Measurements from ENCODE around the gene SPOCK1. TPM values are rescaled to one million over a fixed set of nuclear protein-coding genes. Genes with fewer than 3 reads are reported as not detected.

SPOCK1 gene
- total RNA-seq, 2 experiments from 2014 or later, result 0.42 TPM; not detected in 1

DNA sequence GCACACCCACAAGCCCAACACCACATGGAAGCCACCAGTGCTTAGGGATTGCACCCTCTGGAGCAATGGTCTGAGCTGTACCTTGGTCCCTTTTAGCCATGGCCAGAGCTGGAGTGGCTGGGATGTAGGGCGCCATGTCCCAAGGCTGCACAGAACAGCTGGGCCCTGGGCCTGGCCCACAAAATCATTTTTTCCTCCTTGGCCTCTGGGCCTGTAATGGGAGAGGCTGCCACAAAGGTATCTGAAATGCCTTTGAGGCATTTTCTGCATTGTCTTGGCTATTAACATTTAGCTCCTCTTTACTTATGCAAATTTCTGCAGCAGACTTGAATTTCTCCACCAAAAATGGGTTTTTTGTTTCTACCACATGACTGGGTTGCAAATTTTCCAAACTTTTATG is 117.6 kb downstream of the SPOCK1 start:
- Mint-ChIP-seq H3K4me1 (ENCODE audit: low read depth) (no peaks in the 10 kb centered on the region), H3K27me3 (ENCODE audit: low read depth) (peaks cover 2% of the 10 kb centered on the region), H3K36me3 (ENCODE audit: low read depth) (no peaks in the 10 kb centered on the region), H3K4me3 (no peak overlapping the region), H3K27ac (no peak overlapping the region), H3K9me3 (peaks cover 18% of the 10 kb centered on the region)
- intact Hi-C loops (cut with micrococcal nuclease), result no loop called here
- CTCF ChIA-PET, result no interaction called here
- no peak for DNase-seq

DNA sequence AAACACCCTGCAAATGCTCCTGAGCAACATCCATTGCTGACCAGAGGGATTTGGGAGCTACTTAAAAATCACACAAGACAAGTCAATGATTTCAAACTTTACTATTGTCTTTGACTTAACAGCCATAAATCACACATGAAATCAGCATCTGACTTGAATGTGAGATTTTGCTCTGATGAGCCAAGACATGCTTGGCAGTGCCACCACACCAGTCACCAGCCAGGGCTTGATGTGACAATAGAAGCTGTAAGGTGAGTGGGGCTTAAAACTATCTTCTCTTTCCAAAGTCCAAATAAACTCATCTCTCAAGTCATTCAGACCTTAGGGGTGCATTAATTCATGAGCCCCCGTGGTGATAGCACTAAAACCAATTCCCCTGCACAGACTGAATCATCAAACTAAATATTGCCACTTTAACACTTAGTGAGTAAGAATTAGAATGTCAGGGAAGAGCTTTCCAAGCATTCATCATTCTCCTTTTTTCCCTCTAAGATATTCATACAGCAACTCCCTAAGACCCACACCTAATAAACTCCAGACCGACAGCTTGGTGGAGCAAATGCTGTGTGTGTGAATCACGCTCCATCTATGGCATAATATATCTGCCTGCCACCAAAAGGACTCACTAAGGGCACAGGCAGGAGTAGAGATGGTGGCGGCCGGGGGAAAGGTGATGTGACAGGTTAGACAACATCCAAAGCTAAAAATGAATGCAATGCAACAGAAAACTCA is 119.4 kb downstream of the SPOCK1 start:
- Mint-ChIP-seq H3K36me3 (ENCODE audit: low read depth) (no peaks in the 10 kb centered on the region), H3K4me3 (no peak overlapping the region), H3K27ac (no peak overlapping the region), H3K27me3 (ENCODE audit: low read depth) (peaks cover 2% of the 10 kb centered on the region), H3K9me3 (peaks cover 18% of the 10 kb centered on the region), H3K4me1 (ENCODE audit: low read depth) (no peaks in the 10 kb centered on the region)
- CTCF ChIA-PET, result no interaction called here
- intact Hi-C loops (cut with micrococcal nuclease), result no loop called here
- DNase-seq, result no peak

DNA sequence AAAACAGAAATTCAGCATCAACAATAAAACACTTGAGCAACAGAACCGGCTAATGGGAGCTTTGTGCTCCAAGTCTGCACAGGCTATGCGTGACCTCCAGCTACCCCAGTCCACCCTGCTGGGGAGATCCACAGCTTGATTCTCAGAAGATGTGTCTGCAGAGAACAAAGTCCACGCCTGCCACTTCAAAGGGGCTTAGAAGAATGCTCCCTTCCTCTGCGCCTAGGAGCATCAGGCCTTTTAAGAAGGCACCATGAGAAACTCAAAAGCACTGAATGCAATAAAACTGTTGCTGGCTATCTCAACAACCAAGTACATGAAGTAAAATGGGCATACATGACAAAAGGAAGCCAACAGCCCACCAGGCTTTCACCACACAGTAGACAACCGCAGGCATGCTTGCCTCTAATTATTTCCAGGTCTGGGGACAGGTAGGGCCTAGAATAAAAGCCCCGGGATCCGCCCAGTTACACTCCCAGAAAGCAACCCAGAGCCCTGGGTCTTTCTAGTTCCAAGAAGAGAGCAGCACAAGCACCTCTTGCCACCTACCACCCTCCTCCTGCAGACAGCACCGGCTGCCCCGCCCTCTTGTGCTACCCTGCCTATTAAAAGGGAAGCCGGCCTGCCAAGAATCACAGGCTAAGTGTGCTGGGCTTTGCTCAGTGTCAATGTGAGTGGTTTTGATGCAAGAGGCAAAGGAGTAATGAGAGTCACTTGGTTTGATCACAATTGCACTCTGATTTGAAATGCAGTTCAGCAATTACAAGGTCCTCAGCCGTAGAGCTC is 123.2 kb downstream of the SPOCK1 start:
- DNase-seq, result no peak
- Mint-ChIP-seq H3K4me1 (ENCODE audit: low read depth) (no peaks in the 10 kb centered on the region), H3K36me3 (ENCODE audit: low read depth) (no peaks in the 10 kb centered on the region), H3K9me3 (peaks cover 6% of the 10 kb centered on the region), H3K27ac (no peak overlapping the region), H3K27me3 (ENCODE audit: low read depth) (peaks cover 2% of the 10 kb centered on the region), H3K4me3 (no peak overlapping the region)
- CTCF ChIA-PET, result no interaction called here
- intact Hi-C loops (cut with micrococcal nuclease), result no loop called here

DNA sequence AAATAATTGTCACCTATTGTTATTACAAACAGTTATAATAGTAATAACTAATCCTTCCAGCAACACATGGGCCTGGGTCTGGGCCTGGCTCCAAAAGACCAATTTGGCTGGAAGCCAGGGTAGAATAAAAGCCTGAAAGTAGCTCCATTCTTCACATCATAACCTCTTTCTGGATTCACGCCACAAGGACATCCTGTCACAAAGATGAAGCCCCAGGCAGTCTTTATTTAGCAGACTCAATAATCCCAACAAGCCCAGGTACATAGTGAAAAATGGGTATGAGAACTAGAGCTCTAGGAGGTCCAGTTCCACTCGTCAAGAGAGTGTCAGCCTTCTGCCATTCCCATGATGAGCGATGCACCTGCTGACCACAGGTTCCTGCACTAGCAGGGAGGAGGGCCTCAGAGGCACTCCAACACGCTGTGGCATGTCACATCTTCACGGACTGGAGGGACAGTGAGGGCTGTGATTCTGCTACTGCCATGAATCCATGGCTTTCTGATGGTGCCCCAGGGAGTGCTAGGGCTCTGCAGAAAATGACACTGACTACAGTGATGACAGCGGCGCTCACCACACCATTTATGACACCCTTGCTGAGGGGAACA is 124.9 kb downstream of the SPOCK1 start:
- no peak for DNase-seq
- no peak overlapping the region for H3K4me3 Mint-ChIP-seq
- H3K4me1 Mint-ChIP-seq (ENCODE audit: low read depth), result no peaks in the 10 kb centered on the region
- intact Hi-C loops (cut with micrococcal nuclease), result no loop called here
- H3K9me3 Mint-ChIP-seq, result no peaks in the 10 kb centered on the region
- H3K36me3 Mint-ChIP-seq (ENCODE audit: low read depth), result no peaks in the 10 kb centered on the region
- CTCF ChIA-PET, result no interaction called here
- H3K27ac Mint-ChIP-seq, result no peak overlapping the region
- peaks cover 2% of the 10 kb centered on the region for H3K27me3 Mint-ChIP-seq (ENCODE audit: low read depth)

DNA sequence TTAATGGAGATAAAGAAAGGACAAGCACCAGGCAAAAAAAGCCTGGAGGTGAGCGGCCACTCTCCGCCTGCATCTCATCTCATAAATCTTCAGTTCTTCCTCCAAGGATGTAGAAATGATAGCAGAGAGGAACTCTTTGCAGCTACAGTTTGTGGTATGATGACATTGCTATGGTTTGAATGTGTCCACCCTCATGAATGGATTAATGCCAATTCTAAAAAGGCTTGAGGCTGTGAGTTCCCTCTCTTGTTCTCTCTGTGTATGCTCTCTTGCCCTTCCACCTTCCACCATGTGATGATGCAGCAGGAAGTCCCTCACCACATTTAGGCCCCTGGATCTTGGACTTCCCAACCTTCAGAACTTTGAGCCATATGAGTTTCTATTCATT is 126.4 kb downstream of the SPOCK1 start:
- intact Hi-C loops (cut with micrococcal nuclease), result no loop called here
- H3K27ac Mint-ChIP-seq, result no peak overlapping the region
- no peaks in the 10 kb centered on the region for H3K9me3 Mint-ChIP-seq
- CTCF ChIA-PET, result no interaction called here
- no peaks in the 10 kb centered on the region for H3K36me3 Mint-ChIP-seq (ENCODE audit: low read depth)
- H3K4me3 Mint-ChIP-seq, result no peak overlapping the region
- H3K4me1 Mint-ChIP-seq (ENCODE audit: low read depth), result no peaks in the 10 kb centered on the region
- DNase-seq, result no peak
- H3K27me3 Mint-ChIP-seq (ENCODE audit: low read depth), result peaks cover 2% of the 10 kb centered on the region

DNA sequence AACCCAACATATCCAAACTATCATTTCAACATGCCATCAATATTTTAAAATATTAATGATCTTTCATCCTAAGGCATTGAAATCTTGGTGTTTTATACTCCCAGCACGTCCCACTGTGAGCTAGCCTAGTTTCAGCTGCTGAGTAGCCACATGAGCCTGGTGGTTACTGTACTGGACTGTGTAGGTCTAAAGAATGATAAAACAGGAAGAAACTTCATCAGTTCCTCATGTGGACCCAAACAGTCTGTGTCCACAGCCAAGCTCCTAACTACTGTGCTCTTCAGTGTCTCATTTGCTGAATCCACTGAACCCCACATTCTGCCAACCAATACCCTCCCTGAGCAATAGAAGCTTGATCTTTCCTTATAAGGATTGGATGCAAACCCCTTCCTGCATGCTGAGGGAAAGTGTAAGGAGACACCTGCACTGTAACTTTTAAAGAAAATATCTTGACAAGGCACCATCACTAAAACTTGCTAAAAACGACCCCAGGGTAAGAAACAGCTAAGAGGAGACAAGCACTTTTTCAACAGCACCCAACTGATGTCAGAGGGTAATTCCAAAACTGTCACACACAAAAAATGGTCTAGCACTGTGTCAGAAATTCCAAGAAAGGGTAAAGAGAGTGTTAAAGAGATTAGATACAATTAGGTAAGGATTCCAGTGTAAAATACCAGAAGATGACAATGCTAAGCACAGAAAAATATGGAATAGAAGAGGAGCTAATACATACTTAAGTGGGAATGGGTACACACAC is 126.9 kb downstream of the SPOCK1 start:
- H3K4me1 Mint-ChIP-seq (ENCODE audit: low read depth), result no peaks in the 10 kb centered on the region
- H3K36me3 Mint-ChIP-seq (ENCODE audit: low read depth), result no peaks in the 10 kb centered on the region
- no peak overlapping the region for H3K4me3 Mint-ChIP-seq
- H3K27ac Mint-ChIP-seq, result no peak overlapping the region
- H3K9me3 Mint-ChIP-seq, result no peaks in the 10 kb centered on the region
- CTCF ChIA-PET, result no interaction called here
- intact Hi-C loops (cut with micrococcal nuclease), result no loop called here
- no peak for DNase-seq
- H3K27me3 Mint-ChIP-seq (ENCODE audit: low read depth), result no peaks in the 10 kb centered on the region

DNA sequence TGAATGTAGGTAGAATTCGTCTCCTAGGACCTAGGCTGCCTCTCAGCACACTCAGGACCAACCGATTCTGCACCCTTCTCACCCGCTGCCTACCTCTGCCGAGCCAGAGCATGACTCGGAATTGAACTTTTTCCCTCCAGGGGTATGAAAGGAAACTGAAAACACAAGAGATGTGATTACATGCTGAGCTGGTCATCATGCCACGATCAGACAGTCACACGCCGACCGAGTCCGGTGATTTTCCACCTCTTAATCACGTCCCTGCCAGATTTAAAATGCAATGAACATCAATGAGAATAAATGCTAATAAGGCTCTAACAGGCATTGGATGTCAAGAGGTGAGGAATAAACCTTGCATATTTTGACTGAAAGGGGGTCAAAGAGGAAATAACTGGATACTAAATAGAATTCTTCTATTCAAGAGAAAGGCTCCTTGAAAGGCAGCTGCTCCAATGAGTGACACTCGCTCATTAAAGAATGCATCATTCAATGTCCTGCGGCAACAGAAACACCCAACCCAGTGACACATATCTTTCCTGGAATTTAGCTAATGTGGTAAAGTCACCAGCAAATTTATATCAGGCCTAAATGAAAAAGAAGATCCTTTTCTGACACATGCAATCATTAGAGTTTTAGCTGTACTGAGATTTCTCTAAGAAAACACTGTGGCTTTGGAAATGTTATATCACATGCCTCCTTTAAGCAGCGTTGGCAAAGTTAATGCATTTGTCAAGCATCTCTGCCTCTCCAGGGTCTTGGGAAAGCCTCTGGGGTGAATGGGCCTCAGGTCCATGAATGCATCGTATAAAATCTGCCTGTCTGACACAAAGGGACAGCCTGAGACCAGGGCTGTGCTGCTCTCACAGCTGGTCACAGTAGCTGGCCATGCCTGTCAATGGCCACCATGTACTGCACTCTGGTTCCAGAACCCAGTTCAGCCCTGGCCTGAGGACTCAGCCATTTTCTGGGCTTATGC is 128.7 kb downstream of the SPOCK1 start:
- Mint-ChIP-seq H3K9me3 (no peaks in the 10 kb centered on the region), H3K27ac (no peak overlapping the region), H3K4me3 (no peak overlapping the region), H3K36me3 (ENCODE audit: low read depth) (no peaks in the 10 kb centered on the region), H3K27me3 (ENCODE audit: low read depth) (peaks cover 2% of the 10 kb centered on the region), H3K4me1 (ENCODE audit: low read depth) (no peaks in the 10 kb centered on the region)
- intact Hi-C loops (cut with micrococcal nuclease), result no loop called here
- CTCF ChIA-PET, result no interaction called here
- DNase-seq, result no peak

- Mint-ChIP-seq H3K4me1 (ENCODE audit: low read depth) (no peaks in the 10 kb centered on the region), H3K4me3 (no peak overlapping the region), H3K27ac (no peak overlapping the region), H3K27me3 (ENCODE audit: low read depth) (peaks cover 2% of the 10 kb centered on the region), H3K36me3 (ENCODE audit: low read depth) (no peaks in the 10 kb centered on the region), H3K9me3 (no peaks in the 10 kb centered on the region)
- no peak for DNase-seq
- CTCF ChIA-PET, result no interaction called here
- intact Hi-C loops (cut with micrococcal nuclease), result no loop called here
These were observed 130.5 kb downstream of the SPOCK1 start for GRCh38 chr5:137368651-137369050.

GRCh38 chr5:137367951-137368350 is 131.2 kb downstream of the SPOCK1 start:
- Mint-ChIP-seq H3K27me3 (ENCODE audit: low read depth) (peaks cover 2% of the 10 kb centered on the region), H3K27ac (no peak overlapping the region)
- intact Hi-C loops (cut with micrococcal nuclease), result no loop called here

DNA sequence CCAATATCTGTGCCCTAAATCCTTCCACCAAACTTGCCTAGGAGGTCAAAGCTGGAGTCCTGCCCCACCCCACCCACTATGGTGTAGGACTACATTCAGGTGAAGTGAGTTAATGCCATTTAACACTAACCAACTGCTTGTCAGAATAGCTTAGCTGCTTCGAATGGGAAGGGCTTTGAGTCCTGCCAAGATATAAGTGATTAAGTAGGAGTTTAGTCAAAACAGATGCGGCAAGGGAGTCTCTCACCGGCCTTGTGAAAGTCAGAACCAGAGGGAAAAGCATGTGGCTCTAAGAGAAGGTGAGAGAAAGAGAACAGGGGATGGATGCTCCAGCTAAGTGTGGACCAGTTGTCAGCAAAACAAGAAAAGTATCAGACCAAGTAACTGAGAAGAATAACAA is 132.6 kb downstream of the SPOCK1 start:
- Mint-ChIP-seq H3K9me3 (no peaks in the 10 kb centered on the region), H3K4me3 (no peak overlapping the region), H3K27me3 (ENCODE audit: low read depth) (peaks cover 2% of the 10 kb centered on the region), H3K4me1 (ENCODE audit: low read depth) (no peaks in the 10 kb centered on the region), H3K27ac (no peak overlapping the region), H3K36me3 (ENCODE audit: low read depth) (no peaks in the 10 kb centered on the region)
- no peak for DNase-seq
- CTCF ChIA-PET, result interaction anchor here (0.9 kb wide), 1 partner anchor 131 kb away, joined by 3 read pairs; no protein-coding TSS in a partner anchor
- intact Hi-C loops (cut with micrococcal nuclease), result no loop called here

More at GRCh38 chr5:137367951-137368350, 131.2 kb downstream of the SPOCK1 start:
- CTCF ChIA-PET, result no interaction called here
- H3K4me1 Mint-ChIP-seq (ENCODE audit: low read depth), result no peaks in the 10 kb centered on the region
- no peaks in the 10 kb centered on the region for H3K36me3 Mint-ChIP-seq (ENCODE audit: low read depth)
- no peak for DNase-seq
- no peaks in the 10 kb centered on the region for H3K9me3 Mint-ChIP-seq
- H3K4me3 Mint-ChIP-seq, result no peak overlapping the region

- H3K9me3 Mint-ChIP-seq, result no peaks in the 10 kb centered on the region
- H3K27me3 Mint-ChIP-seq (ENCODE audit: low read depth), result peaks cover 4% of the 10 kb centered on the region
- CTCF ChIA-PET, result interaction anchor here (0.9 kb wide), 1 partner anchor 132 kb away, joined by 3 read pairs; no protein-coding TSS in a partner anchor
- H3K4me3 Mint-ChIP-seq, result no peak overlapping the region
- H3K27ac Mint-ChIP-seq, result no peak overlapping the region
- no peak for DNase-seq
- no peaks in the 10 kb centered on the region for H3K36me3 Mint-ChIP-seq (ENCODE audit: low read depth)
- intact Hi-C loops (cut with micrococcal nuclease), result no loop called here
- no peaks in the 10 kb centered on the region for H3K4me1 Mint-ChIP-seq (ENCODE audit: low read depth)
These were observed 133.8 kb downstream of the SPOCK1 start for GRCh38 chr5:137365126-137365865.
